Fibroblast of pulmonary artery (primary cell): ENCODE data around the gene PAN3.

Experiments used
- DNase-seq: peaks from one replicate; pipeline ENCODE4 v3.0.0-alpha.2; 2010; ENCODE audit warnings: low read depth
- H3K4me3 ChIP-seq: replicated peaks from 2 replicates; pipeline ENCODE4 v1.5.1; 2011; ENCODE audit warnings: low read depth, mild to moderate bottlenecking, control low read depth, low read length, moderate library complexity
- TF ChIP-seq, protein P1 (sequence below): IDR thresholded peaks from 2 replicates; pipeline ENCODE4 v1.5.1; 2011; ENCODE audit warnings: mild to moderate bottlenecking, control low read depth, low read length, inconsistent platforms; ENCODE audit errors: missing control alignments

PAN3 gene

DNA sequence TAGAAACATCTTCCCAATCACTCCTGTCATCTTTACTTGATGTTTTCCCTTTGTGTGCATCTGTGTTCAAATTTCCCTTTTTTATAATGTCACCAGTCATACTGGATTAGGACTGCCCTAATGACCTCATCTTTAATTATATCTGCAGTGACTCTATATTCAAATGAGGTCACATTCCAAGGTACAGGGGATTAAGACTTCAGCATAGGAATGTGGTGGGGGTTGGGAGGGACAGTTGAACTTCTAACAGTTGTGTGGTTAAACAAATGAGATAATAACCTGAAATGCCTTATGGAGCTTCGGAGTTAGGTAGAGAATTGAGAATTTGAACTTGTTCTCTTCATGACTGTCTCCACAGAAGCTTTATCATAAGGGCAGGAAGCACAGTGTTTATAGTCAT lies 23.0 kb downstream of the PAN3 start:
- TF ChIP-seq, protein P1, sequence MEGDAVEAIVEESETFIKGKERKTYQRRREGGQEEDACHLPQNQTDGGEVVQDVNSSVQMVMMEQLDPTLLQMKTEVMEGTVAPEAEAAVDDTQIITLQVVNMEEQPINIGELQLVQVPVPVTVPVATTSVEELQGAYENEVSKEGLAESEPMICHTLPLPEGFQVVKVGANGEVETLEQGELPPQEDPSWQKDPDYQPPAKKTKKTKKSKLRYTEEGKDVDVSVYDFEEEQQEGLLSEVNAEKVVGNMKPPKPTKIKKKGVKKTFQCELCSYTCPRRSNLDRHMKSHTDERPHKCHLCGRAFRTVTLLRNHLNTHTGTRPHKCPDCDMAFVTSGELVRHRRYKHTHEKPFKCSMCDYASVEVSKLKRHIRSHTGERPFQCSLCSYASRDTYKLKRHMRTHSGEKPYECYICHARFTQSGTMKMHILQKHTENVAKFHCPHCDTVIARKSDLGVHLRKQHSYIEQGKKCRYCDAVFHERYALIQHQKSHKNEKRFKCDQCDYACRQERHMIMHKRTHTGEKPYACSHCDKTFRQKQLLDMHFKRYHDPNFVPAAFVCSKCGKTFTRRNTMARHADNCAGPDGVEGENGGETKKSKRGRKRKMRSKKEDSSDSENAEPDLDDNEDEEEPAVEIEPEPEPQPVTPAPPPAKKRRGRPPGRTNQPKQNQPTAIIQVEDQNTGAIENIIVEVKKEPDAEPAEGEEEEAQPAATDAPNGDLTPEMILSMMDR: no peak
- peak; percentile 26 for DNase-seq
- no peak overlapping the region for H3K4me3 ChIP-seq

DNA sequence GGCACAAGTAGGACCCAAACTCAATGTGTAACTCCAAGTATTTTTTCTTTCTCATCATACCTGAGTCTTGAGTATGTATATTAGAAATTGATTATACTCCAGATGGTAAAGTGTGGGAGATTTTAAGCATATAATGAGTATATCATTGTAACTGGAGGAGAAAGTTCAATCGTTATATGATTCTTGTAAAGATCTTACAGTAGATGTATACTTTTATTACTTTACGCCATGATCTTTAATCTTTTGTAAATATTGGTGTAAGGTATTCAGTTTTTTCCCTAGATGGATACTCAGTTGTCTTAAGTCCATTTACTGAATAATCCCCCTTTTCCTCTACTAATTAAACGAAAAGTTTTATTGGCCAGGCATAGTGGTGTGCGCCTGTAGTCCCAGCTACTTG lies 25.2 kb downstream of the PAN3 start:
- TF ChIP-seq, protein P1: no peak
- no peak for DNase-seq
- no peak overlapping the region for H3K4me3 ChIP-seq

GRCh38 chr13:28166257-28166656 lies 27.9 kb downstream of the PAN3 start:
- no peak overlapping the region for H3K4me3 ChIP-seq
- no peak for DNase-seq
- TF ChIP-seq, protein P1: no peak

- TF ChIP-seq, protein P1: no peak
- DNase-seq: no peak
- H3K4me3 ChIP-seq: no peak overlapping the region
These were observed 32.9 kb downstream of the PAN3 start for GRCh38 chr13:28171266-28171665.

DNA sequence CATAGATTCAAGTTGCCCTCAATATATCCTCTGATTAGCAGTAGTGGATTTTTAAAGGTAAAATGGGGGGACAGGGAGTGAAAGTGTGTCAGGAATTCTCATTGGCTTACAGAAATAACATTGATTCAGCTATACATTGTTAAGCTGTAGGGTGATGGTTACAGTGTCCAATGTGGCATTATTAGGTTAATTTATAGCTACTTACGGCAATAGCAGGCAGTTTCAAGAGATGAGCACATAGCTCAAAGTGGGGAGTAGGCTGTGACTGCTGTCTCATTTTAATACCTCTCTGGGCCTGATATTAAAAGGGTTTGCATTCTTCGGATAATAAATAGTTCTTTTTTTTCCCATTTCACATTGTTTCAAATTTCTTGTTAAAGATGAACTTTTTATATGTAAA lies 34.6 kb downstream of the PAN3 start:
- TF ChIP-seq, protein P1: no peak
- DNase-seq: no peak
- H3K4me3 ChIP-seq: no peak overlapping the region

GRCh38 chr13:28173793-28174192 lies 35.4 kb downstream of the PAN3 start:
- no peak overlapping the region for H3K4me3 ChIP-seq
- DNase-seq: no peak
- TF ChIP-seq, protein P1: no peak

DNA sequence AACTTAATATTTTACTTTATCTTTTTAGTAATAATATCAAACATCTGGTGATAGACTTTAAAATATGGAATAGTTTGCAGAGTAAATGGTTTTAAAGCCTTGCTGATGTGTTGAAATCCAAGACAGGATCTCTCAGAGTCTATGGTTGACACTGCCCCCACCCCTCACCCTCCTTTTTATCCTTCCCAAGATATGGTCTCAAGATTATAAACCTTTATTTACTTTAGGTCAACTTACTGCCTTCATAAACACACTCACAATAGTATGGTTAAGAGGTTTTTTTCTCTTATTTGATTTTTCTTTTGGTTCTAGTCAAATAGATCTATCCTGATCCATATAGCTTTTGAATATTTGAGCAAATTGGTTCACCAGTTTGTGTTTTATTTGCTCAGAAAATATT lies 39.0 kb downstream of the PAN3 start:
- no peak overlapping the region for H3K4me3 ChIP-seq
- TF ChIP-seq, protein P1: no peak
- no peak for DNase-seq
